Choroid plexus epithelial cell (primary cell): Measurements from ENCODE around the gene BTG4.

Experiments
- DNase-seq: peaks from one replicate; pipeline ENCODE4 v3.0.0-alpha.2; 2010; ENCODE audit warnings: low read depth
- H3K4me3 ChIP-seq: 2 replicates; pipeline ENCODE4 v1.5.1; 2011; ENCODE audit warnings: low read depth, mild to moderate bottlenecking, control low read depth, low read length, moderate library complexity
- TF ChIP-seq, protein P1 (sequence below): conservative IDR thresholded peaks from 2 replicates; pipeline ENCODE4 v1.5.1; 2011; ENCODE audit warnings: low read depth, mild to moderate bottlenecking, control low read depth, inconsistent platforms, low read length, moderate library complexity

The BTG4 gene

DNA sequence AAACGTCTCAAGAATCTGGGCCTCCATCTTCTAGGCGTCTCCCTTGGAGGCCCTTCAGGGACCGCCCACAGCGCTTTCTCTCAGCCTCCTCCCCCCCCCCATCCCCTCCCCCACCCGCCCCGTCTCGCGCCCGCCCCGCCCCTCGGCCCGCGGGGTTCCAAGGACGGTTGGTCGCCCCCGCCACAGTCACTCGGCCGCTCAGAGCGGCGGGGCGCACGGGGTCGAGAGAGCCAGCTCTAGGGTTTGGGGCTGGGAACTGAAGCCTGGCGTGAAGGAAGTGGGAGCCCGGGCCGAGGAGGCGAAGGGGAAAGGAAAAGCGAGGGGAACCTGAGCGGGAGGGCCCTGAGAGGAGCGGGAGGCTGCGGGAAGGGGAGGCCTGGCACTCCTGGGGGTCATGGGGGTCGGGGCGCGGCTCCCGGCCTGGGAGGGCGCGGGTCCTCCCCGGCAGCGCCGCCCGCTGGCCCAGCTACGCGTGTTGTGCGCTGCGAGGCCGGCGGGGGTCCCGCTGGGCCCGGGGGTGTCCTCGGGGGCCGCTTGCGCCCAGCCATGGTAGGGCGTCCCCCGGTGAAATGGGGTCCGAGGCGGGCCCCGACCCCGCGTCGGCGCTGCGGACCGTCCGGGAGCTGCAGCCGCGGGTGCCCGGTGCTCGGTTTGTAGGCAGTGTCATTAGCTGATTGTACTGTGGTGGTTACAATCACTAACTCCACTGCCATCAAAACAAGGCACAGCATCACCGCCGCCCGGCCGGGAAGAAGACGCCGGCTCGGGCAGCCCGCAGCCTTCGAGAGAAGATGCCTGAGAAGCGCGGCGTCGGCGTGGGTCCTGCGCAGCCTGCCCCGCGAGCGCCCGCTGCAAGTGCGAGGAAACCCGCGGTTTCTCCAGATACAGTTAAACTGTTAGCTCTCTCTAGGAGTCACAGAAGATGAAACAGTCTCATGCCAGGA is at the start of gene BTG4:
BTG4 (minus strand) TSS at position 91 of the 944 bp plus-strand sequence. CDS start 13,610 bp downstream, outside the sequence.
- peak within 1 kb of the TSS; percentile 55 for H3K4me3 ChIP-seq
- DNase-seq = no peak
- TF ChIP-seq, protein P1, sequence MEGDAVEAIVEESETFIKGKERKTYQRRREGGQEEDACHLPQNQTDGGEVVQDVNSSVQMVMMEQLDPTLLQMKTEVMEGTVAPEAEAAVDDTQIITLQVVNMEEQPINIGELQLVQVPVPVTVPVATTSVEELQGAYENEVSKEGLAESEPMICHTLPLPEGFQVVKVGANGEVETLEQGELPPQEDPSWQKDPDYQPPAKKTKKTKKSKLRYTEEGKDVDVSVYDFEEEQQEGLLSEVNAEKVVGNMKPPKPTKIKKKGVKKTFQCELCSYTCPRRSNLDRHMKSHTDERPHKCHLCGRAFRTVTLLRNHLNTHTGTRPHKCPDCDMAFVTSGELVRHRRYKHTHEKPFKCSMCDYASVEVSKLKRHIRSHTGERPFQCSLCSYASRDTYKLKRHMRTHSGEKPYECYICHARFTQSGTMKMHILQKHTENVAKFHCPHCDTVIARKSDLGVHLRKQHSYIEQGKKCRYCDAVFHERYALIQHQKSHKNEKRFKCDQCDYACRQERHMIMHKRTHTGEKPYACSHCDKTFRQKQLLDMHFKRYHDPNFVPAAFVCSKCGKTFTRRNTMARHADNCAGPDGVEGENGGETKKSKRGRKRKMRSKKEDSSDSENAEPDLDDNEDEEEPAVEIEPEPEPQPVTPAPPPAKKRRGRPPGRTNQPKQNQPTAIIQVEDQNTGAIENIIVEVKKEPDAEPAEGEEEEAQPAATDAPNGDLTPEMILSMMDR = no peak

DNA sequence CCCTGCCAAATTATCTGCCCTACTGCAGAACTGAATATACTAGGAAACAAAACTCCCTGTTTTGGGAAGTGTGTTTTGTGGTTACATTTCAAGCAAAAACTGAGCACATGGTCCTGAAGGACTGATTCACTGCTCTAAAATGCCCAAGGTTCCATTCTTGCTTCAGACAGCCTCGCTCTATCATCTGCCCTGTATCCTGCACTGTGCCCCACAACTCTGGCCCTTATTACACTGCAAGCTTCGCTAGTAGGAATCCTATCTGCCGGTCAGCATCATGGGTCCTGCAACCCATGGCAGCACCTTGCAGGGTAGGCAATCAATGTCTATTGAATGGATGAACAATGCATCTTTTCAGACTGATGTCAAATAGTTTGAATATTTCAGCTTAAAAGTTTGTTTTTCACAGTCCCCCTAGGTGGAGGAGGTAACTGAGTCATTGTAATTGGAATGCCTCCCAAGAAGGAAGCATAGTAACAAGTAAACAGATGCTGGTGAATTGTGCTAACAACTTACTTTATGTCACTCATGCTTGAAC is 49.7 kb upstream of the BTG4 start:
- TF ChIP-seq, protein P1 = no peak
- no peak overlapping the region for H3K4me3 ChIP-seq
- DNase-seq = peak; percentile 82

DNA sequence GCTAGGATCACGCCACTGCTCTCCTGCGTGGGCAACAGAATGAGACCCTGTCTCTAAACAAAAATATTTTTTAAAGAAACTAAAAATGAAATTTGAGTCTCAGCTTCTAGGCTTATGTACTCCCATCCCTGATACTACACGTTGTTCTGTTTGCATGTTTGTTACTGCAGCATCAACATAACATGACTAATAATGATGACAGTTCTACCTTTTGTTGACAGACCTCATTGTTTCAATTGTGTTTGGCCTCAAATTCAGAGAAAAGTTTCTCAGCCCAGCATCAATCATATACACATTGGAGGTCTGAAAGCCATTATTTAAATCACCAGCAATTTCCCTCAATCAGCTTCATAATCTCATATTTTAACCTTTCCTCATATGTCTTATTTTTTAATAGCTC is 49.1 kb upstream of the BTG4 start:
- TF ChIP-seq, protein P1 = no peak
- H3K4me3 ChIP-seq = no peak overlapping the region
- DNase-seq = no peak

DNA sequence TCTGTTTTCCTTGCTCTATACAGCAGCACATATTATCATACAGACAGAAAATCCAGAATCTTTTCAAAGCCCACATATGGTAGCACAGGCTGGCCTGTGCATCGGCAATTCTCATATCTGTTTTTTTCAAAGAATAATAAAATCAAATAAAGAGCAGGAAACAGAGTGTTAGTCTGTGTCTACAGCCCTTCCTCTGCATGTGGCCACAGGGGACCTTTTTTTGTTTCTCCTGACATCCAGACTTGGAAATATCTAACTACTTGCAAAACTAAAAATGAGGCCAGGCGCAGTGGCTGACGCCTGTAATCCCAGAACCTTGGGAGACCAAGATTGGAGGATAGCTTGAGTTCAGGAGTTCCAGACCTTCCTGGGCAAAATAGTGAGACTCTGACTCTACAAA is 48.6 kb upstream of the BTG4 start:
- no peak overlapping the region for H3K4me3 ChIP-seq
- TF ChIP-seq, protein P1 = no peak
- no peak for DNase-seq

DNA sequence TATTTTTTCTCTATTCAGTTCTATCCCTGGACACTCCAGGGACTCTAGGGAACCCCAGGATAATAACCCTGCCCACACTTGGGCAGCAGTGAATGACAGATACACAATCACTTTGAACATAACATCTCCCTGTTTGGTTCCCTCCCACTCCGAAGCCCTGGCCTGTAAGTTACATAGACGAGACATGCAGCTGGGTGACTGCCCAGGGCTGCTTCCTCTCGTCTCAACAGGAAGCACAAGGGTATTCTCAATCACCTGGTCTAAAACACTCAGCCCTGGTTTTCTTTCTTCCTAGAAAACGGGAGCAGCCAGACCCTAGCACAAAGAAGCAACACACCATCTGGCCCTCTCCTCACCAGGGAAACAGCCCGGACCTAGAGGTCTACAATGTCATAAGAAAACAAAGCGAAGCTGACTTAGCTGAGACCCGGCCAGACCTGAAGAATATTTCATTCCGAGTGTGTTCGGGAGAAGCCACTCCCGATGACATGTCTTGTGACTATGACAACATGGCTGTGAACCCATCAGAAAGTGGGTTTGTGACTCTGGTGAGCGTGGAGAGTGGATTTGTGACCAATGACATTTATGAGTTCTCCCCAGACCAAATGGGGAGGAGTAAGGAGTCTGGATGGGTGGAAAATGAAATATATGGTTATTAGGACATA is 47.7 kb upstream of the BTG4 start:
- DNase-seq = peak; percentile 53
- no peak overlapping the region for H3K4me3 ChIP-seq
- TF ChIP-seq, protein P1 = no peak

DNA sequence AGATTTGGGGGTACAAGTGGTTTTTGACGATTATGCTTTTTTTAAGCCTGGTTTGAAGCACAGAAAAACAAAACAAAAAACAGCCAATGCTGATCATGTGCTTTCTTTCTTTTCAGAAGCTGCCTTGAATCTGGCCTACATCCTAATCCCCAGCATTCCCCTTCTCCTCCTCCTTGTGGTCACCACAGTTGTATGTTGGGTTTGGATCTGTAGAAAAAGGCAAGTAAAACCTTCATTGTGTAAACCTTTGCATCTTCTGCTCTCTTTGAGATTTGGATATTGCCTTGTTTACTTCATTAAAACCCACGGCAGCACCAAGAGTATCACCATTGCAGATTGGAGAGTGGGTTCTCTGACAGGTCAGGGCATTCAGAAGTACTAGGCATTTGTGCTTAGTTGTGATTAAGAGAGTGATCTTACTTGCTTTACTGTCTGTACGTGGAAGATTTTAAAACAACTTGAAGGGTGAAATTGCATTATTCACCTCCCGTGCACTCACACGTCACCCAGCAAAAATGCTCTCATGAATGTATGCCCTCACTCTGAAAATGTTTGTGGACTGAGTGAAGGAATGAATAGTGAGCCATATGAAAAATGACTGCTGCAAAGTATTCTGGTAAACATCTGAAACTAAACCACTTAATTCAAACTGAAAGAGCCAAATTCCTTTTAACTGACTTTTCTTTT is 45.4 kb upstream of the BTG4 start:
- H3K4me3 ChIP-seq = no peak overlapping the region
- DNase-seq = peak; percentile 95
- TF ChIP-seq, protein P1 = peak; percentile 19
